Neural crest cell (in vitro differentiated cells): ENCODE measurements around the gene SDHAF2. TPM values are rescaled to one million over a fixed set of nuclear protein-coding genes. Genes with fewer than 3 reads are reported as not detected.
A peak's percentile ranks its signal among the peaks of the same experiment; 100 is the strongest.
"Not testable (repeated sequence)": the region's sequence is repeated elsewhere in the genome, so short reads cannot be mapped to it uniquely, and the experiment has no call there.

ENCODE experiments used
- DNase-seq: peaks from one replicate; pipeline ENCODE4 v3.0.0; 2021; ENCODE audit warnings: low read depth, mixed read lengths, low spot score
- H3K27ac Mint-ChIP-seq: one replicate; pipeline ENCODE4 v1.8.0; 2021; ENCODE audit warnings: mild to moderate bottlenecking, mixed read lengths; ENCODE audit not compliant: unreplicated experiment
- H3K27me3 Mint-ChIP-seq: 2 replicates; pipeline ENCODE4 v1.8.0; 2021; ENCODE audit warnings: low read depth, mild to moderate bottlenecking, mixed read lengths
- H3K36me3 Mint-ChIP-seq: 2 replicates; pipeline ENCODE4 v1.8.0; 2021; ENCODE audit warnings: low read depth, mild to moderate bottlenecking, mixed read lengths
- H3K4me1 Mint-ChIP-seq: 2 replicates; pipeline ENCODE4 v1.8.0; 2021; ENCODE audit warnings: mixed read lengths
- H3K4me3 Mint-ChIP-seq: one replicate; pipeline ENCODE4 v1.8.0; 2021; ENCODE audit warnings: mild to moderate bottlenecking, mixed read lengths
- H3K9me3 Mint-ChIP-seq: 2 replicates; pipeline ENCODE4 v1.8.0; 2021; ENCODE audit warnings: mixed read lengths
- CTCF ChIP-seq: fragments of 200-600 bp; sonication (generic); conservative IDR thresholded peaks from 2 replicates; pipeline ENCODE4 v1.5.0; 2021; ENCODE audit warnings: antibody characterized with exemption, mild to moderate bottlenecking
- total RNA-seq: library from RNA; stranded (reverse); gene quantifications from 2 replicates; pipeline ENCODE4 v1.2.1, GENCODE V29; 2021

SDHAF2 gene
- total RNA-seq, 1 donor from 2014 or later, result 35.0 TPM

DNA sequence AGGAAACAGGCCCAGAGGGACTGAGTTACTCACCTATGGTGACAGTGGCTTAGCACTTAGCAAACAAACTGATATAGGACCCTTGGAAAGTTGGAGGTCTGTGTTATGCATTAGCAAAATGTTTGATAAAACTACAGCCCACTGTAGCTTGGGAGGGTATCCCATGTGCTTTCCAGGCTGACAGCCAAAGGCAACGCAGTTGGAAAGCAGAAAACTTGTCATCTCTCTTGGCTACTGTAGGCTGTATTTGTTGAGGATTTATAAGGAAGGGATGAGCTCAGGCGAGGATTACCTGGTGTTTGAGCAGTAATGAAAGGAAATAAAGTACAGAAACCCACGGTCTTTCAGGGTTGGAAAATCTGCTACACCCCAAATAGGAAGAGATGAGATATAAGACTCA lies 23.8 kb downstream of the SDHAF2 start:
- H3K9me3 Mint-ChIP-seq, result no peaks in the 10 kb centered on the region
- H3K36me3 Mint-ChIP-seq, result peaks cover 20% of the 10 kb centered on the region
- no peaks in the 10 kb centered on the region for H3K4me1 Mint-ChIP-seq
- H3K27ac Mint-ChIP-seq, result no peak overlapping the region
- H3K4me3 Mint-ChIP-seq, result no peak overlapping the region
- no peaks in the 10 kb centered on the region for H3K27me3 Mint-ChIP-seq
- DNase-seq, result no peak
- TF ChIP-seq CTCF, result no peak

GRCh38 chr11:61454520-61454919 lies 24.6 kb downstream of the SDHAF2 start:
- H3K27me3 Mint-ChIP-seq, result no peaks in the 10 kb centered on the region
- no peak for DNase-seq
- no peaks in the 10 kb centered on the region for H3K9me3 Mint-ChIP-seq
- peaks cover 20% of the 10 kb centered on the region for H3K36me3 Mint-ChIP-seq
- no peaks in the 10 kb centered on the region for H3K4me1 Mint-ChIP-seq
- H3K4me3 Mint-ChIP-seq, result no peak overlapping the region
- H3K27ac Mint-ChIP-seq, result peak overlapping the region; percentile 96
- no peak for TF ChIP-seq CTCF

DNA sequence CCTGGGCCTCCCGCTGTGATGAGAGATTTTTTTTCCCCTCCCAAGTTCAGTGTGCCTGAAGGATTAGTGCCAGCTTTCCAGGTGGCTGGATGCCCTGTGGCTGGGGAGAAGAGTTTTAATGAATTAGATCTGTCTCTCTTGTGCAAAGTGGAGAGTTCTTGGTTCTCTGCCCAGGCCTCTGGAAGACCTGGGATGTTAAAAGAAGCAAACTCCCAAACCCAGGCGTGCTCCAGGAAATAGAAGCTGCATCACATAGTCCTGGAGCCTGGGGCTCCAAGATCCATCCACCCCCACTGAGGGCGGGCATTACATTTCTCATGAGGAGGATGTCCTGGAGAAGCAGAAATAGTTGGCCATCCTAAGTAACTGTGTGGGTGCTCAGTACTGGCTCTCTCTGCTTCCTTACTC lies 30.6 kb downstream of the SDHAF2 start:
- no peak overlapping the region for H3K27ac Mint-ChIP-seq
- no peaks in the 10 kb centered on the region for H3K4me1 Mint-ChIP-seq
- no peaks in the 10 kb centered on the region for H3K27me3 Mint-ChIP-seq
- no peak overlapping the region for H3K4me3 Mint-ChIP-seq
- peaks cover 11% of the 10 kb centered on the region for H3K36me3 Mint-ChIP-seq
- no peak for DNase-seq
- no peaks in the 10 kb centered on the region for H3K9me3 Mint-ChIP-seq
- TF ChIP-seq CTCF, result no peak

GRCh38 chr11:61460986-61461385 lies 31.1 kb downstream of the SDHAF2 start:
- no peak for DNase-seq
- no peak for TF ChIP-seq CTCF
- no peak overlapping the region for H3K27ac Mint-ChIP-seq
- H3K4me1 Mint-ChIP-seq, result no peaks in the 10 kb centered on the region
- peaks cover 8% of the 10 kb centered on the region for H3K36me3 Mint-ChIP-seq
- H3K27me3 Mint-ChIP-seq, result no peaks in the 10 kb centered on the region
- no peak overlapping the region for H3K4me3 Mint-ChIP-seq
- no peaks in the 10 kb centered on the region for H3K9me3 Mint-ChIP-seq

DNA sequence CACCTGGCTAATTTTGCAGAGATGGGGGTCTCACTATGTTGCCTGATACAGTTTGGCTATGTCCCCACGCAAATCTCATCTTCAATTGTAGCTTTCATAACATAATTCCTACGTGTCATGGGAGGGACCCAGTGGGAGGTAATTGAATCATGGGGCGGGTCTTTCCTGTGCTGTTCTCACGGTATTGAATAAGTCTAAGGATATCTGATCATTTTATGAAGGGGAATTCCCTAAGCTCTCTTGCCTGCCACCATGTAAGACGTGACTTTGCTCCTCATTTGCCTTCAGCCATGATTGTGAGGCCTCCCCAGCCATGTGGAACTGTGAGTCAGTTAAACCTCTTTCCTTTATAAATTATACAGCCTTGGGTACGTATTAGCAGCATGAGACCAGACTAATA lies 37.7 kb downstream of the SDHAF2 start:
- not testable (repeated sequence) for H3K27ac Mint-ChIP-seq, H3K4me3 Mint-ChIP-seq, H3K27me3 Mint-ChIP-seq, H3K36me3 Mint-ChIP-seq, DNase-seq, H3K9me3 Mint-ChIP-seq
- H3K4me1 Mint-ChIP-seq, result peaks cover 12% of the 10 kb centered on the region

DNA sequence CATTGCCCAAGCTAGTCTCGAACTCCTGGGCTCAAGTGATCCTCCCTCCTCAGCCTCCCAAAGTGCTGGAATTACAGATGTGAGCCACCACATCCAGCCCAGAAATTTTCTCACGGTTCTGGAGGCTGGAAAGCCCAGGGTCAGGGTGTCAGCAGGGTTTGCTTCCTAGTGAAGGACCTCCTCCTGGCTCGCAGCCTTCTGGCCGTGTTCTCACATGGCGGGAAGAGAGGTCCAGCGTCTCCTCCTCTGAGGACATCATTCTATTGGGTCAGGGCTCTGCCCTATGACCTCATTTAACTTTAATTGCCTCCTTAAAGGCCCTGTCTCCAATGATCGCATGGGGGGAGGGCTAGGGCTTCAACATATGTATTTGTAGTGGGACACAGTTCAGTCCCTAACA lies 38.1 kb downstream of the SDHAF2 start:
- Mint-ChIP-seq H3K36me3 (peaks cover 7% of the 10 kb centered on the region), H3K4me3 (no peak overlapping the region), H3K9me3 (no peaks in the 10 kb centered on the region), H3K27me3 (no peaks in the 10 kb centered on the region), H3K4me1 (peaks cover 16% of the 10 kb centered on the region), H3K27ac (peak overlapping the region; percentile 46)
- TF ChIP-seq CTCF, result no peak
- no peak for DNase-seq
